ENCODE results near the gene MYO1D.
"Not testable (repeated sequence)": the region's sequence is repeated elsewhere in the genome, so short reads cannot be mapped to it uniquely, and the experiment has no call there.

The MYO1D gene

GRCh38 chr17:32656886-32657285, 220.0 kb downstream of the MYO1D start:
- Mint-ChIP-seq H3K4me3 (no peak overlapping the region), H3K4me1 (no peaks in the 10 kb centered on the region), H3K27ac (no peak overlapping the region), H3K9me3 (no peaks in the 10 kb centered on the region), H3K36me3 (peaks cover 28% of the 10 kb centered on the region)
- ATAC-seq (no peak), DNase-seq (ENCODE audit: low spot score in 2 of 2) (no peak)

- Mint-ChIP-seq H3K27ac (no peak overlapping the region), H3K9me3 (peaks cover 15% of the 10 kb centered on the region), H3K36me3 (peaks cover 34% of the 10 kb centered on the region), H3K4me1 (no peaks in the 10 kb centered on the region), H3K4me3 (no peak overlapping the region)
- DNase-seq (ENCODE audit: low spot score in 2 of 2) = no peak
- no peak for ATAC-seq
These were observed 222.6 kb downstream of the MYO1D start for GRCh38 chr17:32654324-32654723.

- H3K36me3 Mint-ChIP-seq = peaks cover 34% of the 10 kb centered on the region
- DNase-seq (ENCODE audit: low spot score in 2 of 2) = no peak
- no peak overlapping the region for H3K27ac Mint-ChIP-seq
- peaks cover 16% of the 10 kb centered on the region for H3K9me3 Mint-ChIP-seq
- H3K4me3 Mint-ChIP-seq = no peak overlapping the region
- no peaks in the 10 kb centered on the region for H3K4me1 Mint-ChIP-seq
- ATAC-seq = no peak
These were observed 225.8 kb downstream of the MYO1D start for GRCh38 chr17:32651084-32651483.

GRCh38 chr17:32648450-32648849, 228.5 kb downstream of the MYO1D start:
- no peak for DNase-seq (ENCODE audit: low spot score in 2 of 2)
- no peak for ATAC-seq
- no peak overlapping the region for H3K4me3 Mint-ChIP-seq
- H3K9me3 Mint-ChIP-seq = peaks cover 16% of the 10 kb centered on the region
- H3K36me3 Mint-ChIP-seq = peaks cover 20% of the 10 kb centered on the region
- H3K27ac Mint-ChIP-seq = no peak overlapping the region
- no peaks in the 10 kb centered on the region for H3K4me1 Mint-ChIP-seq

GRCh38 chr17:32646941-32647340, 230.0 kb downstream of the MYO1D start:
- Mint-ChIP-seq H3K4me1 (no peaks in the 10 kb centered on the region), H3K9me3 (peaks cover 16% of the 10 kb centered on the region), H3K36me3 (peaks cover 6% of the 10 kb centered on the region), H3K4me3 (no peak overlapping the region), H3K27ac (no peak overlapping the region)
- ATAC-seq (no peak), DNase-seq (ENCODE audit: low spot score in 2 of 2) (no peak)

GRCh38 chr17:32641514-32641913, 235.4 kb downstream of the MYO1D start:
- H3K27ac Mint-ChIP-seq; H3K4me3 Mint-ChIP-seq; H3K9me3 Mint-ChIP-seq; ATAC-seq; H3K4me1 Mint-ChIP-seq; DNase-seq (ENCODE audit: low spot score in 2 of 2); H3K36me3 Mint-ChIP-seq: not testable (repeated sequence)

- no peak for ATAC-seq
- Mint-ChIP-seq H3K4me1 (no peaks in the 10 kb centered on the region), H3K9me3 (no peaks in the 10 kb centered on the region), H3K36me3 (no peaks in the 10 kb centered on the region), H3K27ac (no peak overlapping the region), H3K4me3 (no peak overlapping the region)
- DNase-seq (ENCODE audit: low spot score in 2 of 2) = no peak
These were observed 240.2 kb downstream of the MYO1D start for GRCh38 chr17:32636598-32637218.

- Mint-ChIP-seq H3K4me3 (no peak overlapping the region), H3K27ac (no peak overlapping the region), H3K4me1 (no peaks in the 10 kb centered on the region), H3K36me3 (no peaks in the 10 kb centered on the region), H3K9me3 (no peaks in the 10 kb centered on the region)
- ATAC-seq (no peak), DNase-seq (ENCODE audit: low spot score in 2 of 2) (no peak)
These were observed 242.8 kb downstream of the MYO1D start for GRCh38 chr17:32634167-32634566.

- Mint-ChIP-seq H3K9me3 (no peaks in the 10 kb centered on the region), H3K27ac (no peak overlapping the region), H3K4me1 (no peaks in the 10 kb centered on the region), H3K4me3 (no peak overlapping the region), H3K36me3 (no peaks in the 10 kb centered on the region)
- no peak for DNase-seq (ENCODE audit: low spot score in 2 of 2)
- ATAC-seq = no peak
These were observed 245.4 kb downstream of the MYO1D start for GRCh38 chr17:32631341-32632096.

GRCh38 chr17:32629563-32630190, 247.2 kb downstream of the MYO1D start:
- no peak overlapping the region for H3K4me3 Mint-ChIP-seq
- no peaks in the 10 kb centered on the region for H3K36me3 Mint-ChIP-seq
- no peaks in the 10 kb centered on the region for H3K9me3 Mint-ChIP-seq
- no peak for ATAC-seq
- no peak for DNase-seq (ENCODE audit: low spot score in 2 of 2)
- H3K4me1 Mint-ChIP-seq = no peaks in the 10 kb centered on the region
- H3K27ac Mint-ChIP-seq = no peak overlapping the region

- H3K27ac Mint-ChIP-seq = no peak overlapping the region
- ATAC-seq (no peak), DNase-seq (ENCODE audit: low spot score in 2 of 2) (no peak)
- no peaks in the 10 kb centered on the region for H3K36me3 Mint-ChIP-seq
- no peaks in the 10 kb centered on the region for H3K9me3 Mint-ChIP-seq
- H3K4me3 Mint-ChIP-seq = no peak overlapping the region
- no peaks in the 10 kb centered on the region for H3K4me1 Mint-ChIP-seq
These were observed 248.5 kb downstream of the MYO1D start for GRCh38 chr17:32628271-32629044.

- Mint-ChIP-seq H3K4me3 (no peak overlapping the region), H3K27ac (no peak overlapping the region), H3K9me3 (no peaks in the 10 kb centered on the region), H3K36me3 (no peaks in the 10 kb centered on the region), H3K4me1 (no peaks in the 10 kb centered on the region)
- DNase-seq (ENCODE audit: low spot score in 2 of 2) = no peak
- no peak for ATAC-seq
These were observed 249.5 kb downstream of the MYO1D start for GRCh38 chr17:32627239-32627996.

- no peaks in the 10 kb centered on the region for H3K9me3 Mint-ChIP-seq
- no peak for DNase-seq (ENCODE audit: low spot score in 2 of 2)
- no peaks in the 10 kb centered on the region for H3K4me1 Mint-ChIP-seq
- no peaks in the 10 kb centered on the region for H3K36me3 Mint-ChIP-seq
- ATAC-seq = no peak
- no peak overlapping the region for H3K4me3 Mint-ChIP-seq
- no peak overlapping the region for H3K27ac Mint-ChIP-seq
These were observed 250.5 kb downstream of the MYO1D start for GRCh38 chr17:32626379-32626791.

GRCh38 chr17:32625971-32626370, 251.0 kb downstream of the MYO1D start:
- DNase-seq (ENCODE audit: low spot score in 2 of 2) (no peak), ATAC-seq (no peak)
- no peak overlapping the region for H3K4me3 Mint-ChIP-seq
- no peaks in the 10 kb centered on the region for H3K9me3 Mint-ChIP-seq
- no peaks in the 10 kb centered on the region for H3K36me3 Mint-ChIP-seq
- no peak overlapping the region for H3K27ac Mint-ChIP-seq
- H3K4me1 Mint-ChIP-seq = no peaks in the 10 kb centered on the region

GRCh38 chr17:32623196-32623595, 253.7 kb downstream of the MYO1D start:
- no peaks in the 10 kb centered on the region for H3K4me1 Mint-ChIP-seq
- H3K36me3 Mint-ChIP-seq = no peaks in the 10 kb centered on the region
- no peak for ATAC-seq

More at GRCh38 chr17:32623196-32623595, 253.7 kb downstream of the MYO1D start:
- Mint-ChIP-seq H3K9me3 (no peaks in the 10 kb centered on the region), H3K27ac (no peak overlapping the region), H3K4me3 (no peak overlapping the region)
- no peak for DNase-seq (ENCODE audit: low spot score in 2 of 2)

Data from stimulated activated effector memory CD8-positive, alpha-beta T cell treated with anti-CD3 and anti-CD28 coated beads, Interleukin-12 subunit alpha, Interleukin-12 subunit beta, amount 100 ng/mL, for 72 hours (primary cell).